UCSD-AML1 (cell line): ENCODE results near the gene ZNF558.

Experiments used
- DNase-seq: peaks from one replicate; lab custom pipeline; 2025; ENCODE audit not compliant: unreplicated experiment; lab: John Stamatoyannopoulos, UW

Gene ZNF558

GRCh38 chr19:8832132-8833021 lies at the start of gene ZNF558, which contains the start of gene MBD3L1:
Gene ZNF558, minus strand, starts transcription at chr19:8832304. Its CDS starts 9,645 bp downstream, at chr19:8822659.
Gene MBD3L1, plus strand, starts transcription at chr19:8832377. Its CDS starts 10,302 bp downstream, at chr19:8842679.
- peak; percentile 100 for DNase-seq

GRCh38 chr19:8881512-8881911 lies 49.4 kb upstream of the ZNF558 start:
- DNase-seq, result no peak

GRCh38 chr19:8880868-8881488 lies 48.9 kb upstream of the ZNF558 start:
- DNase-seq, result no peak

- DNase-seq, result no peak
Observed at GRCh38 chr19:8877854-8878705, 46.0 kb upstream of the ZNF558 start.

- DNase-seq, result no peak
Observed at GRCh38 chr19:8866344-8866743, 34.2 kb upstream of the ZNF558 start.

GRCh38 chr19:8858260-8858659 lies 26.2 kb upstream of the ZNF558 start:
- no peak for DNase-seq

GRCh38 chr19:8850488-8850887 lies 18.4 kb upstream of the ZNF558 start:
- no peak for DNase-seq

- DNase-seq, result no peak
Observed at GRCh38 chr19:8849232-8849631, 17.1 kb upstream of the ZNF558 start.

GRCh38 chr19:8846819-8847218 lies 14.7 kb upstream of the ZNF558 start:
- DNase-seq, result no peak

- no peak for DNase-seq
Observed at GRCh38 chr19:8840708-8841107, 8.6 kb upstream of the ZNF558 start.

GRCh38 chr19:8835877-8836276 lies 3.8 kb upstream of the ZNF558 start:
- DNase-seq, result no peak

GRCh38 chr19:8835446-8835845 lies 3.3 kb upstream of the ZNF558 start:
- no peak for DNase-seq

GRCh38 chr19:8831832-8832131 lies 322 bp downstream of the ZNF558 start:
- no peak for DNase-seq

GRCh38 chr19:8831373-8831772 lies 731 bp downstream of the ZNF558 start:
- no peak for DNase-seq

- DNase-seq, result no peak
Observed at GRCh38 chr19:8827277-8827676, 4.8 kb downstream of the ZNF558 start.

- DNase-seq, result no peak
Observed at GRCh38 chr19:8826371-8826770, 5.7 kb downstream of the ZNF558 start.

- DNase-seq, result no peak
Observed at GRCh38 chr19:8821748-8822241, 10.3 kb downstream of the ZNF558 start.

- no peak for DNase-seq
Observed at GRCh38 chr19:8820234-8820633, 11.9 kb downstream of the ZNF558 start.

GRCh38 chr19:8815780-8816179 lies 16.3 kb downstream of the ZNF558 start:
- DNase-seq, result no peak

GRCh38 chr19:8814176-8814575 lies 17.9 kb downstream of the ZNF558 start:
- DNase-seq, result no peak
